GM18520 (cell line): ENCODE data around the gene TRHDE.

ENCODE experiments used
- ATAC-seq: cut with Tn5 transposase; IDR thresholded peaks from one replicate; pipeline ENCODE4 v1.9.1; 2021; ENCODE audit not compliant: unreplicated experiment

Gene TRHDE, protein sequence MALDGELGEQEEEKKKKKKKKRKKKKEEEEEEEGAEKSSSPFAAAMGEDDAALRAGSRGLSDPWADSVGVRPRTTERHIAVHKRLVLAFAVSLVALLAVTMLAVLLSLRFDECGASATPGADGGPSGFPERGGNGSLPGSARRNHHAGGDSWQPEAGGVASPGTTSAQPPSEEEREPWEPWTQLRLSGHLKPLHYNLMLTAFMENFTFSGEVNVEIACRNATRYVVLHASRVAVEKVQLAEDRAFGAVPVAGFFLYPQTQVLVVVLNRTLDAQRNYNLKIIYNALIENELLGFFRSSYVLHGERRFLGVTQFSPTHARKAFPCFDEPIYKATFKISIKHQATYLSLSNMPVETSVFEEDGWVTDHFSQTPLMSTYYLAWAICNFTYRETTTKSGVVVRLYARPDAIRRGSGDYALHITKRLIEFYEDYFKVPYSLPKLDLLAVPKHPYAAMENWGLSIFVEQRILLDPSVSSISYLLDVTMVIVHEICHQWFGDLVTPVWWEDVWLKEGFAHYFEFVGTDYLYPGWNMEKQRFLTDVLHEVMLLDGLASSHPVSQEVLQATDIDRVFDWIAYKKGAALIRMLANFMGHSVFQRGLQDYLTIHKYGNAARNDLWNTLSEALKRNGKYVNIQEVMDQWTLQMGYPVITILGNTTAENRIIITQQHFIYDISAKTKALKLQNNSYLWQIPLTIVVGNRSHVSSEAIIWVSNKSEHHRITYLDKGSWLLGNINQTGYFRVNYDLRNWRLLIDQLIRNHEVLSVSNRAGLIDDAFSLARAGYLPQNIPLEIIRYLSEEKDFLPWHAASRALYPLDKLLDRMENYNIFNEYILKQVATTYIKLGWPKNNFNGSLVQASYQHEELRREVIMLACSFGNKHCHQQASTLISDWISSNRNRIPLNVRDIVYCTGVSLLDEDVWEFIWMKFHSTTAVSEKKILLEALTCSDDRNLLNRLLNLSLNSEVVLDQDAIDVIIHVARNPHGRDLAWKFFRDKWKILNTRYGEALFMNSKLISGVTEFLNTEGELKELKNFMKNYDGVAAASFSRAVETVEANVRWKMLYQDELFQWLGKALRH

GRCh38 chr12:72272091-72272661 lies at the start of gene TRHDE:
Gene TRHDE (plus strand): TSS chr12:72272370. CDS start chr12:72272644, 274 bp downstream.
- no peak for ATAC-seq

- no peak for ATAC-seq
Measured at GRCh38 chr12:72226510-72226909, 45.7 kb upstream of the TRHDE start.

- ATAC-seq, result no peak
Measured at GRCh38 chr12:72228424-72228823, 43.7 kb upstream of the TRHDE start.

DNA sequence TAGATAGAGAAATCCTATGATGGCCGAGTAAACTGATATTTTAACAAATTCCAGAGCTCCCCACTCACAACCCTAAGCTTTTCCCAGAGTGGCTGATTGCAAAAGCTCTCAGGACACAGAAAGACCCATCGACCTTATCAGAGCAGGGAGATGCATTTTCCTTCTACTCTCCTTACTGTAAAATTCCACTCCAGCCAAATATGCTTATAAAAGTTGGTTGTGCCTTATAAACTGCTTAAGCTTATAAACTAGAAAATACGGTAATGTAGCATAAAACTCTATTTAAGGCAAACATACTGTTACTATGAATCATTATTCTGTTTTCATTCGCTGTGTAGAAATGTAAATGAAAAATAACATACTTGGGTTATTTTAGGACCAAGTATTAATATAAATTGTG lies 41.6 kb upstream of the TRHDE start:
- no peak for ATAC-seq

- ATAC-seq, result no peak
Measured at GRCh38 chr12:72234886-72235285, 37.3 kb upstream of the TRHDE start.

DNA sequence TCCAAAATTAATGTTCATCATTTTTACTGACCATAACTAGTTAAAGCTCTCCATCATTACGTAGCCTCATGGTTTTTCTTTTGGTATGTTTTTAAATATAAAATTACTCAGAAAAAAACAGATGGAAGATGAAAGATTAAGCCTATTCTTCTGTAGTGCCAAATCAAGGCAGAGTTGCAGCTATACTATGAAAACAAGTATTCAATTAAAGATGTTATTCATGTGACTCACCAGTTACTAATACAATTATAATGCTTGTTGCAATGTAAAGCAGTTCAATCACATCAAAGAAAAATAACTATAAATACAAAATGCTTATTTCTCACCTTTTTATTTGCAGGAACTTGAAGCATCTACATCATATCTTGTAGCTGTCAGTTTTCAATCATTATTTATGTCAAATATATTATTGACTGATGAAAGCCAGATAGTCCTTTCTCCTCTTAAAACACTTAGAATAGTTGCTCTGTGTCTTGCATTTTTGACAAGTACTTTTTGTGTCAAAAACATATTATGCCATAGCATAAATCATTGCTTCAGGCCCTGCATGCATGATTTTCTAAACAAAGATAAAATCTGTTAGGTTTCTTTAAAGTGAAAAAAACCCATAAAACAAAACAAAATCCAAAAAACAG lies 36.0 kb upstream of the TRHDE start:
- ATAC-seq, result no peak

DNA sequence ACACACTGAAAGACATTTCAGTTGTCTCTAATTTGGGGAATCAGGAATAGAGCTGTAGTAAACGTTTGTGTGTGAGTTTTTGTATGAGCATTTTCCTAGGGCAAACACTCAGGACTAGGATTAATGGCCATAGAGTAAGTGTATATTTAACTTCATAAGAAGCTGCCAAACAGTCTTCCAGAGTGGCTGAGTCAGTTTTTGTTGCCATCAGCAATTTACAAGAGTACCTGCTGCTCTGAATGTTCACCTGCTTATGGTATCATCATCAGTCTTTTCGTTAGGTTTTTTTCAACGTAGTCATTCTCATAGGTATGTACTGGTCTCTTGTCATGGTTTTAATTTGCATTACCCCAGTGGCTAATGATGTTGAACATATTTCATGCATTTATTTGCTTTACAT lies 30.6 kb upstream of the TRHDE start:
- no peak for ATAC-seq

DNA sequence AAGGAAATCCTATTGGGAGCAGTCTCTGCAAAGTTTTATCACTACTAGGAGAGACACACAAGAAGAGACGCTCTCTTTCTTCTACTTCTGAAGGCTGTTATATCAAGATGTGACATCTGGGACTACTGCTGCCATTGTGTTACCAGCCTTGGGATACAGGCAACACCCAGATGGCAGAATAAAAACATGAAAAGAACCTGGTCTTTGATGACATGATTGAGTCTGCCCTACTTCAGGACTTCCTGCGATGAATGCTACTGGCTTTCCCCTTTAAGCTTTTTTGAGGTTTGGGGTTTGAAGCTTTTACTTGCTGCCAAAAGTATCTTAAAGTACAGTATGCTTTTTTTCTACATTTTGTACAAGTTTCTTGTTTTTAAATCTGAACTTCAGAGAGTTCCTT lies 29.2 kb upstream of the TRHDE start:
- no peak for ATAC-seq

- ATAC-seq, result no peak
Measured at GRCh38 chr12:72246370-72246769, 25.8 kb upstream of the TRHDE start.

DNA sequence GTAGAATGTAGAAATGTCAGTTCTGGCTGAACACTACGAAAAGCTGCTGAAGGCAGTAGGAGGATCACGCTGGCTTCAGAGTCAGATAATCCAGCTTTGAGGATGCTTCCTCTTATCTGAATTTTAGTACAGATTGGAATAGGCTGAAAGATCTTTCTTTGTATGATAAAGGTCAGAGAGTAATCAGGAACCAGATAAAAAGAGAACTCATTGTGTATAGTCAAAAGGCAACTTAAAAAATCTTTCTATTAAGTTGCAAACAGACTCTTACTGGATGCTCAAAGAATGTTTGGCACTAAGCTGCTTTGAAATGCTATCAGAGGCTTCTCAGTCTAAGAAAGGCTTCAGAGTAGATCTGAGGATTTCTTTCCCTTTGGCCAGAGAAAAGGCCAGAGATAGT lies 21.8 kb upstream of the TRHDE start:
- ATAC-seq, result no peak

GRCh38 chr12:72256725-72257124 lies 15.4 kb upstream of the TRHDE start:
- no peak for ATAC-seq

DNA sequence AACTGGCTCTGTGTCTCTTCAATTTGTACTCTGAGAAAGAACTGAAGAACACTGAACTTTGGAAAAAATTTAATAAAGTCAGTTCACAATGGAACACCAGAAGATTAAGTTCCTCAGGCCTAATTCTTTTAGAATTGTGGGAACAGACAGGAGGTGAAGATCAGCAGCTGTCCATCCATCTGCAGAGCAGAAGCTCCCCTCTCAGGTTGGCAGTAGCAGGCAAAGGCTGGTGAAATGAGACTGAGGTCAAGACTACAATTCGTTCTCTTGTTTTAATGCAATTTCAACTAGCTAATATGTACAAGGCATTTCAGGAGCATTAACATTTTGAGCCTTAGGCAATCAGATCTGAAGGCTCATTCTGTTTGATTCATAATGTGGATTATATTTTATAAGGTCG lies 10.3 kb upstream of the TRHDE start:
- ATAC-seq, result no peak

- no peak for ATAC-seq
Measured at GRCh38 chr12:72264548-72265175, 7.5 kb upstream of the TRHDE start.

DNA sequence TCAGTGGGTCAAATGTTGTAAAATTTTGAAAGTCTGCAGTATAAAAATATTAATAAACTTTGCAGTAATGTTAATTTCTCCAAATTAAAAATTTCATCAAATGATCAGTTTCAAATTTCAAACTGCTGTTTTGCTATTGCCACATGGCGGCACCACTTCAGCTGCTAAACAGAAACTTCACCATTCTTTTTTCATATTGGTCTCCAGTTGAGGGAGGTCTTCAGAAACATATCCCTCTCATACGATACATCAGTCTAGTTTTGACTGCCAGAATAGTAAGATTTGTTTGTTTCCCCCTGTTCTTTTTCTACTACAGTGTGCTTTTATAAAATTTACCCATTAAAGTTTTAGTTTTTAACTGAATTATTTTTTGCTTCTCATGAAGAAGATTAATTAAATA lies 4.2 kb upstream of the TRHDE start:
- ATAC-seq, result no peak

- ATAC-seq, result no peak
Measured at GRCh38 chr12:72268386-72268785, 3.8 kb upstream of the TRHDE start.

GRCh38 chr12:72269491-72269890 lies 2.7 kb upstream of the TRHDE start:
- no peak for ATAC-seq

DNA sequence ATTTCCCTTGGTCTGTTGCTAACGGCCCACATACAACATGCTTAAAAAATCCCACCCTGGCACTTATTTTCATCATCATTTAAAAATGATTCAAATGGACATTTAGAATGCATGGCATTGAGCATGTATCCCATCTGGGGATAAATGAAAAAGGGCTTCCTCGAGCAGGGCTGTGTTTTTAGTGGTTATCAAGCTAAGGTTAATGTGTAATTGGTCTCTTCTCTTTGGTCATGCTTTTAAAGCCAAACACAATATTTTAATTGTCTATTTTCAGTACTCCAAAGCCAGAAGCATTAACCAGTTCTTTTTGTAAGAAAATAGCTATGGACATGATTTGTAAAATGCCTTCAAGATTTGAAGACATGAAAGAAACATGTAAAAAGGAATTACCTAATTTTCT lies 1.9 kb upstream of the TRHDE start:
- no peak for ATAC-seq

- ATAC-seq, result no peak
Measured at GRCh38 chr12:72270961-72271360, 1.2 kb upstream of the TRHDE start.

DNA sequence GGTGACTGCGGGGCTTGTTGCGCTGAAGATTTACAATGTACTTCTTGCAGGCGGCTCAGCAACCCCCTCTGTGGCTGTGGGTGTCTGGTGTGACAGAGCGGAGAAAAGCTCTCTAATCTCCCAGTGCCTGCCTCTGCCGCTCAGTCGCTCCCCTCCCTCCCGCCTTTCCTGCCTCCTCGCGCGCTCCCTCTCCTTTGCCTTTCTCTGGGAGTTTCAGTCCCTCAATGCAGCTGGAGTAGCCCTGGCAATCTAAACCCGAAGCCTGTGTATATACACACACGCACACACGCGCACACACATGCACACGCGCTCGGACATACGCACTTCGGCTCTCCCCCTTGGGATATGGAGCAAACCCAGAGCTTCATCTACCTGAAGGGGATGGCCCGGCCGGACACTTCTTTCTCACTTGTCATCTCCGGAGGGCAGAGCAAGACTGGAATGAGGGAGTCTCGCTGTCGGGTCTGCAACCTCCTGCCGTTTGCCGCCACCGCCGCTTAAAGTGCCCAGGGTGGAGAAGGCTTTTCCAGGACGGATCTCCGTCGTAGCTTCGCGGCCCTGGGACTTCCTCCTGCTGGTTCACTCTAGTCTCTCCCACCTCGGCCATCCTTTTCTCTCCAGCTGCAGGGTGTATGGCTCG lies 599 bp upstream of the TRHDE start:
- ATAC-seq, result no peak
